ENCODE measurements around the gene SHISAL2A.

DNA sequence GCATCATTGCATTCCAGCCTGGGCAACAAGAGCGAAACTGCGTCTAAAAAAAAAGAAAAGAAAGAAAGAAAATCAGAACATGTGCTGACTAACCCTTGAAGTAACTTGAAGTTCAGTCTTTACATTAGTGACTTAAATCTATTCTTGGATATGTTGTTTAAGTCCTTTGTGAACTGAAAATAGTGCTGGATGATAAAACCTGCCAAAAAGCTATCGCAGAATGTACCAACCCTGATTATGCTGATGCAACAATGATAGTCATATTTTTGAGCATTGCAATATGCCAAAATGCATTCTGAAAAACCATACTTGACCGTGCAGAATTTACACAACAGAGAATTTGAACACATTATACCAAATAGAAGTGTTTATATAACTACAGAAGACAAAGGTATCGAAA, 30.7 kb downstream of the SHISAL2A start:
- TF ChIP-seq CSDC2 (CRISPR knock-in tag; IDR thresholded peaks at IDR 0.05): no peak
- TF ChIP-seq, protein P1, sequence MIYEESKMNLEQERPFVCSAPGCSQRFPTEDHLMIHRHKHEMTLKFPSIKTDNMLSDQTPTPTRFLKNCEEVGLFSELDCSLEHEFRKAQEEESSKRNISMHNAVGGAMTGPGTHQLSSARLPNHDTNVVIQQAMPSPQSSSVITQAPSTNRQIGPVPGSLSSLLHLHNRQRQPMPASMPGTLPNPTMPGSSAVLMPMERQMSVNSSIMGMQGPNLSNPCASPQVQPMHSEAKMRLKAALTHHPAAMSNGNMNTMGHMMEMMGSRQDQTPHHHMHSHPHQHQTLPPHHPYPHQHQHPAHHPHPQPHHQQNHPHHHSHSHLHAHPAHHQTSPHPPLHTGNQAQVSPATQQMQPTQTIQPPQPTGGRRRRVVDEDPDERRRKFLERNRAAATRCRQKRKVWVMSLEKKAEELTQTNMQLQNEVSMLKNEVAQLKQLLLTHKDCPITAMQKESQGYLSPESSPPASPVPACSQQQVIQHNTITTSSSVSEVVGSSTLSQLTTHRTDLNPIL (CRISPR knock-in tag; IDR thresholded peaks at IDR 0.05; ENCODE audit: low read depth): no peak

Data from SK-N-SH treated with all-trans-retinoic acid at 6 μM for 48 hours (cell line).